Stimulated activated CD8-positive, alpha-beta memory T cell treated with anti-CD3 and anti-CD28 coated beads, Interleukin-4, amount 100 ng/mL, for 24 hours (primary cell): Measurements from ENCODE around the gene DUOX2.
"Not testable (repeated sequence)": the region's sequence is repeated elsewhere in the genome, so short reads cannot be mapped to it uniquely, and the experiment has no call there.

Experiments used
- DNase-seq: peaks from one replicate; pipeline ENCODE4 v3.0.0-alpha.2; 2020; ENCODE audit warnings: low read depth

Gene DUOX2

GRCh38 chr15:45099549-45100165, 14.3 kb downstream of the DUOX2 start:
- no peak for DNase-seq

GRCh38 chr15:45097466-45097865, 16.5 kb downstream of the DUOX2 start:
- DNase-seq = no peak

- no peak for DNase-seq
Measured at GRCh38 chr15:45095661-45096060, 18.3 kb downstream of the DUOX2 start.

GRCh38 chr15:45094358-45094730, 19.6 kb downstream of the DUOX2 start:
- DNase-seq = no peak

GRCh38 chr15:45093622-45094357, 20.2 kb downstream of the DUOX2 start:
- DNase-seq = no peak

- DNase-seq = no peak
Measured at GRCh38 chr15:45093013-45093412, 21.0 kb downstream of the DUOX2 start.

- no peak for DNase-seq
Measured at GRCh38 chr15:45091576-45091975, 22.4 kb downstream of the DUOX2 start.

- DNase-seq = no peak
Measured at GRCh38 chr15:45091161-45091560, 22.8 kb downstream of the DUOX2 start.

GRCh38 chr15:45089712-45090373, 24.1 kb downstream of the DUOX2 start:
- no peak for DNase-seq

GRCh38 chr15:45088801-45089711, 24.9 kb downstream of the DUOX2 start:
- DNase-seq = no peak

GRCh38 chr15:45087513-45087912, 26.5 kb downstream of the DUOX2 start:
- no peak for DNase-seq

GRCh38 chr15:45084163-45084562, 29.8 kb downstream of the DUOX2 start:
- DNase-seq = no peak

GRCh38 chr15:45083223-45083622, 30.7 kb downstream of the DUOX2 start:
- DNase-seq = no peak

- DNase-seq = not testable (repeated sequence)
Measured at GRCh38 chr15:45082412-45082811, 31.6 kb downstream of the DUOX2 start.

GRCh38 chr15:45080593-45080992, 33.4 kb downstream of the DUOX2 start:
- DNase-seq = not testable (repeated sequence)

GRCh38 chr15:45079628-45080246, 34.2 kb downstream of the DUOX2 start:
- DNase-seq = not testable (repeated sequence)

GRCh38 chr15:45079201-45079600, 34.8 kb downstream of the DUOX2 start:
- DNase-seq = not testable (repeated sequence)

- DNase-seq = not testable (repeated sequence)
Measured at GRCh38 chr15:45077391-45077790, 36.6 kb downstream of the DUOX2 start.

- DNase-seq = not testable (repeated sequence)
Measured at GRCh38 chr15:45075440-45076320, 38.3 kb downstream of the DUOX2 start.

GRCh38 chr15:45073602-45074001, 40.4 kb downstream of the DUOX2 start:
- DNase-seq = not testable (repeated sequence)

- DNase-seq = not testable (repeated sequence)
Measured at GRCh38 chr15:45069942-45070360, 44.0 kb downstream of the DUOX2 start.
